Adipose tissue (tissue), 3 donors: ENCODE results near the gene ACVR1. TPM values are rescaled to one million over a fixed set of nuclear protein-coding genes. Genes with fewer than 3 reads are reported as not detected.
"Not testable (repeated sequence)": the region's sequence is repeated elsewhere in the genome, so short reads cannot be mapped to it uniquely, and the experiment has no call there.

Experiments used
- H3K27ac ChIP-seq: one replicate; pipeline ENCODE4 v1.5.1; 2013; ENCODE audit warnings: low read depth, low read length
- WGBS, 3 donors: extraction: QIAGEN DNeasy Blood & Tissue Kit; methylation state at CpG; one replicate each; pipeline ENCODE4 v1.1.7; 2013; 5-methylcytosine and 5-hydroxymethylcytosine counted together
- polyA plus RNA-seq, 3 donors: library from polyadenylated mRNA; stranded (reverse); fragments of 200-250 nt; gene quantifications; one replicate each; pipeline ENCODE4 v1.2.3, GENCODE V29; 2013
- donor health status: healthy with polysubstance abuse.
- donor health status: Bipolar disorder and iron deficiency.
- donor health status: healthy.

ACVR1 gene
- polyA plus RNA-seq, 3 donors: 7.7 to 19.4 (median 11.6) TPM

- 58 to 92% (median 64%) methylated on average over 5 of the region's 5 CpGs for WGBS, 3 donors
- H3K27ac ChIP-seq: no peak overlapping the region
These were observed 89.3 kb downstream of the ACVR1 start for GRCh38 chr2:157786663-157787363.

GRCh38 chr2:157785866-157786662, 90.1 kb downstream of the ACVR1 start:
- no peak overlapping the region for H3K27ac ChIP-seq
- 93 to 96% (median 95%) methylated on average over 6 of the region's 6 CpGs for WGBS, 3 donors

- H3K27ac ChIP-seq: no peak overlapping the region
- WGBS, 3 donors: 13 to 38% (median 28%) methylated on average over 3 of the region's 3 CpGs
These were observed 90.9 kb downstream of the ACVR1 start for GRCh38 chr2:157785200-157785599.

- WGBS, 3 donors: 37 to 94% (median 84%) methylated on average over 5 of the region's 5 CpGs
- no peak overlapping the region for H3K27ac ChIP-seq
These were observed 91.3 kb downstream of the ACVR1 start for GRCh38 chr2:157784823-157785175.

- WGBS, 3 donors: 32 to 89% (median 79%) methylated on average over 11 of the region's 11 CpGs
These were observed 91.8 kb downstream of the ACVR1 start for GRCh38 chr2:157784169-157784822.

GRCh38 chr2:157783245-157783644, 92.9 kb downstream of the ACVR1 start:
- no peak overlapping the region for H3K27ac ChIP-seq
- 25 to 69% (median 63%) methylated on average over 2 of the region's 2 CpGs for WGBS, 3 donors

More at GRCh38 chr2:157784169-157784822, 91.8 kb downstream of the ACVR1 start:
- H3K27ac ChIP-seq: no peak overlapping the region

- 51 to 76% (median 72%) methylated on average over 4 of the region's 4 CpGs for WGBS, 3 donors
- H3K27ac ChIP-seq: no peak overlapping the region
These were observed 93.9 kb downstream of the ACVR1 start for GRCh38 chr2:157782057-157782845.

- no peak overlapping the region for H3K27ac ChIP-seq
- 83 to 88% (median 84%) methylated on average over 9 of the region's 9 CpGs for WGBS, 3 donors
These were observed 95.9 kb downstream of the ACVR1 start for GRCh38 chr2:157780211-157780610.

GRCh38 chr2:157779794-157780193, 96.3 kb downstream of the ACVR1 start:
- 35 to 65% (median 39%) methylated on average over 2 of the region's 2 CpGs for WGBS, 3 donors
- no peak overlapping the region for H3K27ac ChIP-seq

- WGBS, 3 donors: 62 to 73% (median 66%) methylated on average over 4 of the region's 4 CpGs
These were observed 98.7 kb downstream of the ACVR1 start for GRCh38 chr2:157777427-157777826.

GRCh38 chr2:157771234-157771633, 104.9 kb downstream of the ACVR1 start:
- no peak overlapping the region for H3K27ac ChIP-seq
- 54 to 71% (median 65%) methylated on average over 1 of the region's 1 CpG for WGBS, 3 donors

More at GRCh38 chr2:157777427-157777826, 98.7 kb downstream of the ACVR1 start:
- H3K27ac ChIP-seq: no peak overlapping the region

GRCh38 chr2:157769856-157770255, 106.3 kb downstream of the ACVR1 start:
- H3K27ac ChIP-seq: no peak overlapping the region
- 75 to 88% (median 77%) methylated on average over 2 of the region's 2 CpGs for whole genome bisulfite sequencing, 3 donors

- WGBS, 3 donors: 89 to 95% (median 91%) methylated on average over 14 of the region's 14 CpGs
- no peak overlapping the region for H3K27ac ChIP-seq
These were observed 111.7 kb downstream of the ACVR1 start for GRCh38 chr2:157764386-157764785.

- no peak overlapping the region for H3K27ac ChIP-seq
These were observed 114.6 kb downstream of the ACVR1 start for GRCh38 chr2:157761520-157761919.

GRCh38 chr2:157760949-157761348, 115.2 kb downstream of the ACVR1 start:
- H3K27ac ChIP-seq: no peak overlapping the region
- 90 to 92% (median 90%) methylated on average over 5 of the region's 5 CpGs for WGBS, 3 donors

GRCh38 chr2:157759855-157760254, 116.3 kb downstream of the ACVR1 start:
- no peak overlapping the region for H3K27ac ChIP-seq

- H3K27ac ChIP-seq: no peak overlapping the region
- 92 to 99% (median 96%) methylated on average over 2 of the region's 2 CpGs for WGBS, 3 donors
These were observed 117.5 kb downstream of the ACVR1 start for GRCh38 chr2:157758586-157758985.

- 93 to 100% (median 96%) methylated on average over 1 of the region's 1 CpG for WGBS, 3 donors
These were observed 118.6 kb downstream of the ACVR1 start for GRCh38 chr2:157757500-157757899.

GRCh38 chr2:157756447-157756846, 119.7 kb downstream of the ACVR1 start:
- 93 to 99% (median 96%) methylated on average over 5 of the region's 5 CpGs for WGBS, 3 donors
- not testable (repeated sequence) for H3K27ac ChIP-seq

More at GRCh38 chr2:157757500-157757899, 118.6 kb downstream of the ACVR1 start:
- H3K27ac ChIP-seq: no peak overlapping the region
